MCF 10A (cell line): ENCODE data around the gene PHLDB2. TPM values are rescaled to one million over a fixed set of nuclear protein-coding genes. Genes with fewer than 3 reads are reported as not detected.

Experiments used
- Bru-seq: library from RNA; stranded (reverse); fragments of 400-500 nt; gene quantifications from one replicate; lab custom pipeline; 2021; lab: Mats Ljungman, UMichigan
- BruChase-seq, 2 experiments: library from RNA; stranded (reverse); fragments of 400-500 nt; gene quantifications; one replicate each; lab custom pipeline; 2021; lab: Mats Ljungman, UMichigan
- BruUV-seq: library from RNA; stranded (reverse); fragments of 400-500 nt; replicated peaks from 2 replicates; lab custom pipeline; 2021; lab: Mats Ljungman, UMichigan
- CTCF ChIA-PET: fragments of 300-600 bp; sonication (Branson Sonifier 250); formaldehyde crosslinking; extraction: SDS; loops from one replicate; lab custom pipeline; 2021; ENCODE audit warnings: antibody characterized with exemption, inconsistent platforms; lab: Yijun Ruan, JAX
- POLR2A ChIA-PET: fragments of 300-600, 350-650 bp; sonication (Branson Sonifier 250); formaldehyde crosslinking; extraction: SDS; loops from one replicate; lab custom pipeline; 2020; ENCODE audit warnings: antibody characterized with exemption, inconsistent platforms; lab: Yijun Ruan, JAX
- DNase-seq: peaks from one replicate; pipeline ENCODE4 v3.0.0-alpha.2; 2018; ENCODE audit not compliant: unreplicated experiment
- H3K27ac Mint-ChIP-seq: one replicate; pipeline ENCODE4 v1.8.0; 2022; ENCODE audit warnings: mild to moderate bottlenecking, low read depth, mixed read lengths; ENCODE audit not compliant: unreplicated experiment
- H3K27me3 Mint-ChIP-seq: one replicate; pipeline ENCODE4 v1.8.0; 2022; ENCODE audit warnings: mixed read lengths; ENCODE audit not compliant: insufficient read depth, unreplicated experiment
- H3K36me3 Mint-ChIP-seq: one replicate; pipeline ENCODE4 v1.8.0; 2022; ENCODE audit warnings: mild to moderate bottlenecking, moderate library complexity, mixed read lengths; ENCODE audit not compliant: insufficient read depth, unreplicated experiment
- H3K4me1 Mint-ChIP-seq: one replicate; pipeline ENCODE4 v1.8.0; 2022; ENCODE audit warnings: mixed read lengths; ENCODE audit not compliant: insufficient read depth, unreplicated experiment
- H3K4me3 Mint-ChIP-seq: one replicate; pipeline ENCODE4 v1.8.0; 2022; ENCODE audit warnings: mild to moderate bottlenecking, moderate library complexity, mixed read lengths; ENCODE audit not compliant: unreplicated experiment
- H3K9me3 Mint-ChIP-seq: one replicate; pipeline ENCODE4 v1.8.0; 2022; ENCODE audit warnings: mixed read lengths; ENCODE audit not compliant: unreplicated experiment
- intact Hi-C: fragments of 100-400 bp; cut with micrococcal nuclease; formaldehyde crosslinking; loops from 2 replicates; pipeline ENCODE4 v1.14.1; 2022
- long read RNA-seq: library from polyadenylated mRNA; stranded (forward); transcript quantifications from one replicate; pipeline ENCODE4 v2.0.0, GENCODE V29; 2022
- total RNA-seq: library from RNA; stranded (reverse); gene quantifications from 2 replicates; pipeline ENCODE4 v1.2.3, GENCODE V29; 2022
- TF ChIP-seq, protein P1 (sequence below): fragments of 200-600 bp; IDR thresholded peaks from one replicate; pipeline ENCODE4 v1.8.0; 2022; ENCODE audit warnings: antibody characterized with exemption, mild to moderate bottlenecking; ENCODE audit not compliant: unreplicated experiment

PHLDB2 gene
- total RNA-seq (89.8 and 109 TPM in 2 replicates), Bru-seq, nascent RNA (percentile 98 among the genes with signal in this experiment), BruChase-seq, experiment 1, labeled RNA remaining after a 6-hour chase (percentile 90 among the genes with signal in this experiment), BruChase-seq, experiment 2, labeled RNA remaining after a 2-hour chase (percentile 92 among the genes with signal in this experiment)
- long read RNA-seq, full-length matches to known transcripts, result 102 of 150 reads
- long read RNA-seq, partial matches to known transcripts, result 12 of 150 reads
- long read RNA-seq, other reads (novel, unspliced or antisense), result 36 of 150 reads

- peak; percentile 98 for DNase-seq
- ChIA-PET CTCF (interaction anchor here (0.8 to 12.6 kb wide), 35 partner anchors 11 to 281 kb away, joined by 3 to 371 read pairs (median 6); partner anchors contain the start of genes ABHD10 and ZBED2), POLR2A (interaction anchor here (0.5 to 11.3 kb wide), 51 partner anchors 8 to 281 kb away, joined by 3 to 245 read pairs (median 5); partner anchors contain the start of gene ABHD10)
- H3K9me3 Mint-ChIP-seq, result no peaks in the 10 kb centered on the region
- no peaks in the 10 kb centered on the region for H3K27me3 Mint-ChIP-seq
- peak within 1 kb of the TSS; percentile 94 for H3K27ac Mint-ChIP-seq
- H3K4me1 Mint-ChIP-seq, result peaks cover 41% of the 10 kb centered on the region
- peak within 1 kb of the TSS; percentile 98 for H3K4me3 Mint-ChIP-seq
- BruUV-seq, result no TSS peak
- intact Hi-C loops, result no loop called here
- TF ChIP-seq, protein P1, sequence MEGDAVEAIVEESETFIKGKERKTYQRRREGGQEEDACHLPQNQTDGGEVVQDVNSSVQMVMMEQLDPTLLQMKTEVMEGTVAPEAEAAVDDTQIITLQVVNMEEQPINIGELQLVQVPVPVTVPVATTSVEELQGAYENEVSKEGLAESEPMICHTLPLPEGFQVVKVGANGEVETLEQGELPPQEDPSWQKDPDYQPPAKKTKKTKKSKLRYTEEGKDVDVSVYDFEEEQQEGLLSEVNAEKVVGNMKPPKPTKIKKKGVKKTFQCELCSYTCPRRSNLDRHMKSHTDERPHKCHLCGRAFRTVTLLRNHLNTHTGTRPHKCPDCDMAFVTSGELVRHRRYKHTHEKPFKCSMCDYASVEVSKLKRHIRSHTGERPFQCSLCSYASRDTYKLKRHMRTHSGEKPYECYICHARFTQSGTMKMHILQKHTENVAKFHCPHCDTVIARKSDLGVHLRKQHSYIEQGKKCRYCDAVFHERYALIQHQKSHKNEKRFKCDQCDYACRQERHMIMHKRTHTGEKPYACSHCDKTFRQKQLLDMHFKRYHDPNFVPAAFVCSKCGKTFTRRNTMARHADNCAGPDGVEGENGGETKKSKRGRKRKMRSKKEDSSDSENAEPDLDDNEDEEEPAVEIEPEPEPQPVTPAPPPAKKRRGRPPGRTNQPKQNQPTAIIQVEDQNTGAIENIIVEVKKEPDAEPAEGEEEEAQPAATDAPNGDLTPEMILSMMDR, result no peak
- peaks cover 8% of the 10 kb centered on the region for H3K36me3 Mint-ChIP-seq
These were observed at the start of gene PHLDB2 for GRCh38 chr3:111859061-111859973. PHLDB2 (plus strand) TSS chr3:111859265; CDS start chr3:111884078, 24,813 bp downstream.

DNA sequence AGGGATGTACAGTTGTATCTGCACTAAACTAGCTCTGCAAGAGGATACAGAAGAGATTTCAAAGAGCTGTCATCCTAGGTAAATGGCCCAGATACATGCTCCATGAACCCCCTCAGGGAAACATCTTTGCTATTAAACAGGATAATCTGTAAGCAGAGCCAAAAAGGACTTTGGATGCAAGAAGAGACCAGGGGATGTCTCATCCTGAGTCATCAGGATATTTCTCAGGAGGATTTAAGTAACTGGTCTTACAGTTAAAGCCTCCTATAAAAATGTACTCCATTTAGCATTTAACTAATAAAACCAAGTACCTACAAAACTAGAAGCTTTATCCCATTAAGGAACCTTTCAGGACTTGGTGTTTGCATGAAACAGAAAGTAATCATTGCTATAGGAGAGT lies 48.2 kb upstream of the PHLDB2 start:
- BruUV-seq, result no TSS peak
- H3K27ac Mint-ChIP-seq, result peak overlapping the region; percentile 80
- no peaks in the 10 kb centered on the region for H3K27me3 Mint-ChIP-seq
- H3K4me3 Mint-ChIP-seq, result no peak overlapping the region
- DNase-seq, result peak; percentile 86
- H3K4me1 Mint-ChIP-seq, result peaks cover 43% of the 10 kb centered on the region
- intact Hi-C loops, result no loop called here
- TF ChIP-seq, protein P1, result no peak
- H3K36me3 Mint-ChIP-seq, result no peaks in the 10 kb centered on the region
- ChIA-PET CTCF (interaction anchor here (0.6 to 5.3 kb wide), 6 partner anchors 9 to 389 kb away, joined by 3 to 34 read pairs (median 4); partner anchors contain the start of gene PHLDB2), POLR2A (interaction anchor here (0.8 to 4.2 kb wide), 7 partner anchors 8 to 741 kb away, joined by 3 to 63 read pairs (median 3); partner anchors contain the start of gene PHLDB2)
- H3K9me3 Mint-ChIP-seq, result peaks cover 9% of the 10 kb centered on the region

DNA sequence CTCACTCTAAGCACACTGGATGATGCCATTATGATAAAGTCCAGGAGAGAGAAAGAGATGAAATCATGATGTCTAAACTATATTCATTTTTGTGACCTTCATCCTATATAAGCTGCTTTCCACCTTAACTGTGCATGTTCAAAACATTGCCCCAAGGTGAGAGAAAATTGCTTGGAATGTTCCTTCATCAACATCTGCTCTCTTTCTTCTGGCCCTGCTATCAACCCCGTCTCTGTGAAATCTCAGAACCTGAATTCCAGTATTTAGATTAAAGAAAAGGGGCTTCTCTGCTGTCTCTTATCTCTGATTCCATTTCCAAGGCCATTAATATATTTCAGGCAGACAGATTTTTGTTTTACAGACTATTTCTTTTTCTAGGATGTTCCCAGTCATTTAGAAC lies 47.3 kb upstream of the PHLDB2 start:
- ChIA-PET CTCF (interaction anchor here (0.5 to 5.3 kb wide), 8 partner anchors 20 to 1859 kb away, joined by 3 to 34 read pairs (median 3); partner anchors contain the start of gene PHLDB2), POLR2A (interaction anchor here (0.8 to 4.2 kb wide), 7 partner anchors 9 to 72 kb away, joined by 3 to 21 read pairs (median 9); partner anchors contain the start of gene PHLDB2)
- Mint-ChIP-seq H3K4me1 (peaks cover 45% of the 10 kb centered on the region), H3K9me3 (peaks cover 9% of the 10 kb centered on the region), H3K27me3 (no peaks in the 10 kb centered on the region), H3K4me3 (no peak overlapping the region), H3K27ac (peak overlapping the region; percentile 80), H3K36me3 (no peaks in the 10 kb centered on the region)
- no peak for DNase-seq
- BruUV-seq, result no TSS peak
- intact Hi-C loops, result no loop called here
- TF ChIP-seq, protein P1, result no peak
